GM20000 (cell line): ENCODE data around the gene GPR78.

Source experiments
- DNase-seq: peaks from one replicate; pipeline ENCODE4 v3.0.0; 2012; ENCODE audit warnings: low spot score
- CTCF ChIP-seq: IDR thresholded peaks from 2 replicates; pipeline ENCODE4 v1.5.1; 2012; ENCODE audit warnings: mild to moderate bottlenecking, control low read depth; ENCODE audit errors: extremely low read depth, missing control alignments

GPR78 gene

GRCh38 chr4:8559011-8559410 lies 21.2 kb upstream of the GPR78 start:
- TF ChIP-seq CTCF, result no peak
- no peak for DNase-seq

GRCh38 chr4:8559524-8560264 lies 20.5 kb upstream of the GPR78 start:
- DNase-seq, result no peak
- TF ChIP-seq CTCF, result no peak

GRCh38 chr4:8560265-8561047 lies 19.7 kb upstream of the GPR78 start:
- TF ChIP-seq CTCF, result no peak
- DNase-seq, result no peak

- no peak for DNase-seq
- TF ChIP-seq CTCF, result no peak
Measured at GRCh38 chr4:8564595-8564994, 15.6 kb upstream of the GPR78 start.

- DNase-seq, result no peak
- no peak for TF ChIP-seq CTCF
Measured at GRCh38 chr4:8568068-8568668, 12.0 kb upstream of the GPR78 start.

GRCh38 chr4:8570201-8570600 lies 10.0 kb upstream of the GPR78 start:
- no peak for DNase-seq
- no peak for TF ChIP-seq CTCF
